Vagina (tissue), 2 donors: ENCODE data around the gene SNX13. TPM values are rescaled to one million over a fixed set of nuclear protein-coding genes. Genes with fewer than 3 reads are reported as not detected.
A peak's percentile ranks its signal among the peaks of the same experiment; 100 is the strongest.

Source experiments
- DNase-seq, 2 donors: peaks; one replicate each; pipeline ENCODE4 v3.0.0-alpha.2; 2017; ENCODE audit errors: extremely low spot score in 2 of 2
- H3K27ac ChIP-seq: fragments of 200-600 bp; sonication (generic); one replicate; pipeline ENCODE4 v1.5.1; 2019
- H3K27me3 ChIP-seq: fragments of 200-600 bp; sonication (generic); one replicate; pipeline ENCODE4 v1.5.1; 2019
- H3K36me3 ChIP-seq, 2 donors: fragments of 200-600 bp; sonication (generic); one replicate each; pipeline ENCODE4 v1.5.1; 2017 to 2019
- H3K4me1 ChIP-seq: fragments of 200-600 bp; sonication (generic); one replicate; pipeline ENCODE4 v1.5.1; 2019
- H3K4me3 ChIP-seq, 2 donors: fragments of 200-600 bp; sonication (generic); 1 replicate in 1 of 2; 2 replicates in 1 of 2; pipeline ENCODE4 v1.5.1; 2016 to 2019
- H3K9me3 ChIP-seq: fragments of 200-600 bp; sonication (generic); one replicate; pipeline ENCODE4 v1.5.1; 2019
- CTCF ChIP-seq, 3 experiments: fragments of 450-650 bp in 2 of 3; fragments of 200-600 bp in 1 of 3; sonication (generic) in 1 of 3; IDR thresholded peaks; one replicate each; pipeline ENCODE4 v1.5.1; 2017 to 2019; ENCODE audit warnings: antibody characterized with exemption in 3 of 3, mild to moderate bottlenecking in 2 of 3, moderate library complexity in 2 of 3
- POLR2A ChIP-seq, 2 donors: fragments of 450-650 bp; IDR thresholded peaks; one replicate each; pipeline ENCODE4 v1.6.1; 2017; ENCODE audit warnings: antibody characterized with exemption in 2 of 2, mild to moderate bottlenecking in 2 of 2, moderate library complexity in 2 of 2
- POLR2AphosphoS5 ChIP-seq, 2 donors: sonication (generic); formaldehyde crosslinking; IDR thresholded peaks; one replicate each; pipeline ENCODE4 v1.9.0; 2017; ENCODE audit warnings: antibody characterized with exemption in 2 of 2, mild to moderate bottlenecking in 2 of 2, low read depth in 1 of 2; ENCODE audit not compliant: insufficient read depth in 1 of 2
- intact Hi-C: fragments of 100-400 bp; cut with DNase I; formaldehyde crosslinking; loops from one replicate; pipeline ENCODE4 v1.15.1; 2023
- total RNA-seq: library from RNA; depleted of rRNA; stranded (reverse); fragments of >200 nt; gene quantifications from one replicate; pipeline ENCODE4 v1.2.3, GENCODE V29; 2016

Gene SNX13
- total RNA-seq, 1 donor from 2014 or later = 67.3 TPM

- H3K9me3 ChIP-seq = no peaks in the 10 kb centered on the region
- intact Hi-C loops = no loop called here
- no peaks in the 10 kb centered on the region for H3K36me3 ChIP-seq
- H3K27me3 ChIP-seq = no peaks in the 10 kb centered on the region
- TF ChIP-seq POLR2A (IDR thresholded peaks at IDR 0.05) (no peak), CTCF (IDR thresholded peaks at IDR 0.05) (no peak), POLR2AphosphoS5 (IDR thresholded peaks at IDR 0.05; ENCODE audit: insufficient read depth in 1 of 2, low read depth in 1 of 2) (no peak)
- no peak overlapping the region for H3K4me3 ChIP-seq
- no peak for DNase-seq
- H3K27ac ChIP-seq = no peak overlapping the region
- no peaks in the 10 kb centered on the region for H3K4me1 ChIP-seq
Observed at GRCh38 chr7:17968791-17969715, 28.8 kb upstream of the SNX13 start.

- H3K27ac ChIP-seq = no peak overlapping the region
- TF ChIP-seq POLR2A (IDR thresholded peaks at IDR 0.05) = no peak
- no peak for TF ChIP-seq CTCF (IDR thresholded peaks at IDR 0.05)
- TF ChIP-seq POLR2AphosphoS5 (IDR thresholded peaks at IDR 0.05; ENCODE audit: insufficient read depth in 1 of 2, low read depth in 1 of 2) = no peak
- intact Hi-C loops = no loop called here
- no peaks in the 10 kb centered on the region for H3K27me3 ChIP-seq
- H3K36me3 ChIP-seq = no peaks in the 10 kb centered on the region
- H3K4me3 ChIP-seq = no peak overlapping the region
- H3K9me3 ChIP-seq = no peaks in the 10 kb centered on the region
- H3K4me1 ChIP-seq = no peaks in the 10 kb centered on the region
- no peak for DNase-seq
Observed at GRCh38 chr7:17966706-17967105, 26.4 kb upstream of the SNX13 start.

GRCh38 chr7:17965603-17966002 is 25.3 kb upstream of the SNX13 start:
- H3K27ac ChIP-seq = no peak overlapping the region
- TF ChIP-seq CTCF (IDR thresholded peaks at IDR 0.05) (no peak), POLR2AphosphoS5 (IDR thresholded peaks at IDR 0.05; ENCODE audit: insufficient read depth in 1 of 2, low read depth in 1 of 2) (no peak), POLR2A (IDR thresholded peaks at IDR 0.05) (no peak)
- no peak for DNase-seq
- H3K4me1 ChIP-seq = no peaks in the 10 kb centered on the region
- H3K27me3 ChIP-seq = no peaks in the 10 kb centered on the region
- H3K4me3 ChIP-seq = no peak overlapping the region
- intact Hi-C loops = no loop called here
- H3K36me3 ChIP-seq = no peaks in the 10 kb centered on the region
- H3K9me3 ChIP-seq = no peaks in the 10 kb centered on the region

- H3K27ac ChIP-seq = peak overlapping the region; percentile 13
- intact Hi-C loops = no loop called here
- DNase-seq = no peak
- H3K27me3 ChIP-seq = no peaks in the 10 kb centered on the region
- H3K9me3 ChIP-seq = no peaks in the 10 kb centered on the region
- H3K36me3 ChIP-seq = no peaks in the 10 kb centered on the region
- no peaks in the 10 kb centered on the region for H3K4me1 ChIP-seq
- TF ChIP-seq CTCF (IDR thresholded peaks at IDR 0.05) = no peak
- no peak for TF ChIP-seq POLR2AphosphoS5 (IDR thresholded peaks at IDR 0.05; ENCODE audit: insufficient read depth in 1 of 2, low read depth in 1 of 2)
- no peak for TF ChIP-seq POLR2A (IDR thresholded peaks at IDR 0.05)
- H3K4me3 ChIP-seq = no peak overlapping the region
Observed at GRCh38 chr7:17963281-17963680, 23.0 kb upstream of the SNX13 start.

GRCh38 chr7:17962652-17963051 is 22.4 kb upstream of the SNX13 start:
- H3K4me1 ChIP-seq = no peaks in the 10 kb centered on the region
- DNase-seq = no peak
- H3K27me3 ChIP-seq = no peaks in the 10 kb centered on the region
- TF ChIP-seq POLR2A (IDR thresholded peaks at IDR 0.05) (no peak), CTCF (IDR thresholded peaks at IDR 0.05) (no peak), POLR2AphosphoS5 (IDR thresholded peaks at IDR 0.05; ENCODE audit: insufficient read depth in 1 of 2, low read depth in 1 of 2) (no peak)
- no peaks in the 10 kb centered on the region for H3K9me3 ChIP-seq
- no peak overlapping the region for H3K4me3 ChIP-seq
- H3K36me3 ChIP-seq = no peaks in the 10 kb centered on the region
- H3K27ac ChIP-seq = no peak overlapping the region
- intact Hi-C loops = no loop called here
